DOHH2 (cell line): ENCODE measurements around the gene MYH6.

ENCODE experiments used
- H3F3A ChIP-seq: fragments of 200-600 bp; sonication (generic), shearing (Covaris generic); 2 replicates; pipeline ENCODE4 v1.6.0; 2016; ENCODE audit warnings: antibody characterized with exemption, mild to moderate bottlenecking; ENCODE audit not compliant: control insufficient read depth, insufficient read depth
- H3K27ac ChIP-seq: fragments of 200-600 bp; sonication (generic); 2 replicates; pipeline ENCODE4 v1.5.1; 2014; ENCODE audit warnings: low read depth, mild to moderate bottlenecking, low read length, moderate library complexity
- H3K27me3 ChIP-seq: fragments of 200-600 bp; sonication (generic); 2 replicates; pipeline ENCODE4 v1.6.1; 2014; ENCODE audit warnings: mild to moderate bottlenecking, low read length, mixed read lengths; ENCODE audit not compliant: control insufficient read depth
- H3K36me3 ChIP-seq: fragments of 200-600 bp; sonication (generic); 2 replicates; pipeline ENCODE4 v1.6.1; 2014; ENCODE audit warnings: mild to moderate bottlenecking, low read length, moderate library complexity, mixed read lengths; ENCODE audit not compliant: control insufficient read depth
- H3K4me1 ChIP-seq: fragments of 200-600 bp; sonication (generic); 2 replicates; pipeline ENCODE4 v1.6.1; 2014; ENCODE audit warnings: mild to moderate bottlenecking, low read length, mixed read lengths; ENCODE audit not compliant: control insufficient read depth
- H3K4me2 ChIP-seq: fragments of 200-600 bp; sonication (generic); 2 replicates; pipeline ENCODE4 v1.6.0; 2014; ENCODE audit warnings: mild to moderate bottlenecking, low read length, moderate library complexity
- H3K4me3 ChIP-seq: fragments of 200-600 bp; sonication (generic); 2 replicates; pipeline ENCODE4 v1.5.1; 2014; ENCODE audit warnings: mild to moderate bottlenecking, low read length, mixed read lengths
- H3K79me2 ChIP-seq: fragments of 200-600 bp; sonication (generic); 2 replicates; pipeline ENCODE4 v1.6.1; 2014; ENCODE audit warnings: mild to moderate bottlenecking, low read length, mixed read lengths; ENCODE audit not compliant: control insufficient read depth
- H3K9me2 ChIP-seq: fragments of 200-600 bp; sonication (generic); replicated peaks from 2 replicates; pipeline ENCODE4 v1.6.1; 2014; ENCODE audit warnings: mild to moderate bottlenecking, low read length, mixed read lengths; ENCODE audit not compliant: control insufficient read depth
- H3K9me3 ChIP-seq: fragments of 200-600 bp; sonication (generic); 2 replicates; pipeline ENCODE4 v1.6.1; 2014; ENCODE audit warnings: antibody characterized with exemption, low read length, mixed read lengths; ENCODE audit not compliant: control insufficient read depth, insufficient read depth
- H4K20me1 ChIP-seq: fragments of 200-600 bp; sonication (generic); 2 replicates; pipeline ENCODE4 v1.6.0; 2014; ENCODE audit warnings: low read depth, mild to moderate bottlenecking, antibody characterized with exemption, low read length, moderate library complexity; ENCODE audit not compliant: control insufficient read depth, insufficient read depth
- EZH2phosphoT487 ChIP-seq: fragments of 200-600 bp; sonication (generic); IDR thresholded peaks from 2 replicates; pipeline ENCODE4 v1.6.1; 2017; ENCODE audit warnings: borderline replicate concordance, mild to moderate bottlenecking, antibody characterized with exemption, low read length, moderate library complexity, mixed read lengths
- TF ChIP-seq, protein P1 (sequence below): fragments of 200-600 bp; sonication (generic); IDR thresholded peaks from one replicate; pipeline ENCODE4 v1.5.1; 2014; ENCODE audit warnings: antibody characterized with exemption, mild to moderate bottlenecking, low read depth, low read length; ENCODE audit not compliant: poor library complexity, severe bottlenecking

The MYH6 gene

DNA sequence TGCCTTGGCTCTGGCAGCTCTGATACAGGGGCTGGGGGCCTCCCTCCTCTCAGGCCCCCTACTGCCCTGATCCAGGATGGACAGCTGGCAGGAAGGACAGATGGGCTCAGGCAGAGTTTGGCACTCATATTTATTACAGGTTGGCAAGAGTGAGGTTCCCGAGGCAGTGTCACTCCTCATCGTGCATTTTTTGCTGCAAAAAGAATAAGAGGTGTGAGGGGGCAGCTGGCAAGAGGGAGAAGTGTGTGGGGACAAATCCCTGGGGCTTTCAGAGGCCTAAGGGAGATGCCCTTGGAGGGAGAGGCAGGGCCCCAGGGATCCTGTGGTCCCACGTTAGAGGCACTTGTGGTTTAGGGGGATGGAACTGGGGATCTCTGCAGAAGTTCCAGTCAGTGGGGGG lies 26.2 kb downstream of the MYH6 start:
- Histone ChIP-seq H3K4me2 (no peak overlapping the region), H3K4me1 (no peaks in the 10 kb centered on the region), H3K79me2 (no peaks in the 10 kb centered on the region), H3K36me3 (no peaks in the 10 kb centered on the region), H3F3A (no peaks in the 10 kb centered on the region), H3K27me3 (0 out of 2 replicates have a peak, but pooled peaks cover 2% of the 10 kb centered on the region), H4K20me1 (no peaks in the 10 kb centered on the region), H3K4me3 (no peak overlapping the region), H3K9me3 (no peaks in the 10 kb centered on the region), H3K27ac (no peak overlapping the region), H3K9me2 (no peaks in the 10 kb centered on the region)
- TF ChIP-seq, protein P1, sequence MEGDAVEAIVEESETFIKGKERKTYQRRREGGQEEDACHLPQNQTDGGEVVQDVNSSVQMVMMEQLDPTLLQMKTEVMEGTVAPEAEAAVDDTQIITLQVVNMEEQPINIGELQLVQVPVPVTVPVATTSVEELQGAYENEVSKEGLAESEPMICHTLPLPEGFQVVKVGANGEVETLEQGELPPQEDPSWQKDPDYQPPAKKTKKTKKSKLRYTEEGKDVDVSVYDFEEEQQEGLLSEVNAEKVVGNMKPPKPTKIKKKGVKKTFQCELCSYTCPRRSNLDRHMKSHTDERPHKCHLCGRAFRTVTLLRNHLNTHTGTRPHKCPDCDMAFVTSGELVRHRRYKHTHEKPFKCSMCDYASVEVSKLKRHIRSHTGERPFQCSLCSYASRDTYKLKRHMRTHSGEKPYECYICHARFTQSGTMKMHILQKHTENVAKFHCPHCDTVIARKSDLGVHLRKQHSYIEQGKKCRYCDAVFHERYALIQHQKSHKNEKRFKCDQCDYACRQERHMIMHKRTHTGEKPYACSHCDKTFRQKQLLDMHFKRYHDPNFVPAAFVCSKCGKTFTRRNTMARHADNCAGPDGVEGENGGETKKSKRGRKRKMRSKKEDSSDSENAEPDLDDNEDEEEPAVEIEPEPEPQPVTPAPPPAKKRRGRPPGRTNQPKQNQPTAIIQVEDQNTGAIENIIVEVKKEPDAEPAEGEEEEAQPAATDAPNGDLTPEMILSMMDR = no peak
- no peak for TF ChIP-seq EZH2phosphoT487

DNA sequence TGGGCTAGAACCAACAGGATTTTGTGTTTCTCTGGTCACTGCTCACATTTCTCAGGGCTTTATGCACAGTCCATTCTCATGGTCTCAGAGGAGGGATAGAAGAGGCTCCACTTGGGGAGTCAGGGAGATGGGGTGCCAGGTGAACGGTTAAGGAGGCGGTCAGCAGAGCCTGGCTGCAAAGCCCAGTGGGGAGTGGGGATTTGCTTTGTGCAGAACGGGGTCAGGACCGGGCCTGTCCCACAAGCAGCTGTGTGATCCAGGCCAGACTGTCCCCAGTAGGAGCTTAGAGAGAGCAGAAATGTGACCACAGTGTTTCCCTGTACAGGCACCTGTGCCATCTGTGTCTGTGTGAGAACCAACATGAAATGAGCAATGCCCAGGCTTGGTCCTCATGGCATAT lies 27.1 kb downstream of the MYH6 start:
- Histone ChIP-seq H3F3A (no peaks in the 10 kb centered on the region), H3K27ac (no peak overlapping the region), H3K79me2 (no peaks in the 10 kb centered on the region), H3K4me1 (no peaks in the 10 kb centered on the region), H3K36me3 (no peaks in the 10 kb centered on the region), H3K9me3 (no peaks in the 10 kb centered on the region), H3K9me2 (no peaks in the 10 kb centered on the region), H4K20me1 (no peaks in the 10 kb centered on the region), H3K4me3 (no peak overlapping the region), H3K27me3 (0 out of 2 replicates have a peak, but pooled peaks cover 2% of the 10 kb centered on the region), H3K4me2 (no peak overlapping the region)
- TF ChIP-seq, protein P1 = no peak
- TF ChIP-seq EZH2phosphoT487 = no peak

DNA sequence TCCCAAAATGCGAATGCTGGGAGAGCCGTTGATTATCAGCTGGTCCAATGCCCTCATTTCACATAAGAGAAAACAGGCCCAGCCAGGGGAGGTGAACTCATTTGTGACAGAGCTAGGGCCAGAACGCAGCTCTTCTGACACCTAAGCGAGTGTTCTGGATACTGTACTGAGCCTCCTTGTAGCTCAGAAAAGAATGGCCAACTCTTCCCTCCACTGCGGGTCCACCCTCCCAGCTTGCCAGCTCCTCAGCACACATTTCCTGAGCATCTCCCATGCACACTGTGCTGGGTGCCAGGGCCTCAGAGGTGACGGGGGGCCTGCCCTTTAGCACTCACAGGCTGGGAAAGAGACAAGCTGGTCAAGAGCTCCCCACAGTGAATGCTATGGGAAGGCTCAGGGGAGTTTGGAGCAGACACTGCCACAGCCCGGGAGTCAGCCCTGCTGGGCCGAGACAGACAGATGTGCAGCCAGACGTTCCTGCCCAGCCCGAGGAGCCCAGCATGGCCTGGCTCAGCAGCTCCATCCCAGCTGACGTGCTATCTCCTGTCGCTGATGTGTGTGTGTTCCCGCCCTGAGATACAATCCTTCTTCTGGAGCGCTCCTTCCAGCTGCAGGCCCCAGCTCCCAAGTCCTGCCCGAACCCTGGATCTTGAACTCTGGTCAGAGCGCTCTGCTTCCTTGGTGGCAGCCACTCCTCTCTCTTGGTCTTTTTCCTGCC lies 27.7 kb downstream of the MYH6 start:
- H4K20me1 ChIP-seq = no peaks in the 10 kb centered on the region
- H3K27me3 ChIP-seq = 0 out of 2 replicates have a peak, but pooled peaks cover 2% of the 10 kb centered on the region
- no peaks in the 10 kb centered on the region for H3K4me1 ChIP-seq

More for the DNA sequence above, 27.7 kb downstream of the MYH6 start:
- H3K79me2 ChIP-seq = no peaks in the 10 kb centered on the region
- H3K9me2 ChIP-seq = no peaks in the 10 kb centered on the region
- H3K27ac ChIP-seq = no peak overlapping the region
- H3F3A ChIP-seq = no peaks in the 10 kb centered on the region
- H3K9me3 ChIP-seq = no peaks in the 10 kb centered on the region
- no peak overlapping the region for H3K4me3 ChIP-seq
- TF ChIP-seq, protein P1 = no peak
- TF ChIP-seq EZH2phosphoT487 = no peak
- H3K4me2 ChIP-seq = no peak overlapping the region
- H3K36me3 ChIP-seq = no peaks in the 10 kb centered on the region
